A549 treated with Mapracorat at 1 μM for 4 hours (cell line): Measurements from ENCODE around the gene TNMD. TPM values are rescaled to one million over a fixed set of nuclear protein-coding genes. Genes with fewer than 3 reads are reported as not detected.

Source experiments
- total RNA-seq: library from RNA; stranded (reverse); fragments of 200-300 nt; extraction: Qiagen RNA extraction; gene quantifications from 5 replicates; pipeline ENCODE4 v1.2.3, GENCODE V29; 2022

TNMD gene
- not detected in 5 replicates for total RNA-seq

DNA sequence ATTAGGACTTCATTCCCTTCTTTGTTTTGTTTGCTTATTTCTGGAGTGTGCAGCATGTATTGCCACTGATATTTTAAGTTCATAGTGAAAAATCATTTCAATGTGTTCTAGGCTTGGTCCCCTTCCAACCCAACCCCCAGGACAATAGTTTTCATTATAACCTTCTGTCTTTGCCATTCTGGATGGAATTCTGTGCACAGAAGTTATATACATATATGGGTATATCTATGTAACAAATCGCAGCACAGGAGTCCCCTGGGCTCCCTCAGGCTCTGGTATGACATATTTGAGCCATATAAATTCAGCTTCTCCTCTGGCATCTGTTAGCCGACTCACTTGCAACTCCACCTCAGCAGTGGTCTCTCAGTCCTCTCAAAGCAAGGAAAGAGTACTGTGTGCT, at the start of gene TNMD:
Gene TNMD, plus strand, starts transcription at position 326 of the 400 bp plus-strand sequence. CDS start 83 bp downstream, outside the sequence.

GRCh38 chrX:100636321-100636991, 51.7 kb downstream of the TNMD start, which contains the start of gene TSPAN6:
Gene TSPAN6 (minus strand): TSS chrX:100636806. CDS start chrX:100636694, 112 bp downstream.

GRCh38 chrX:100643956-100644860, 59.5 kb downstream of the TNMD start, which contains the start of gene SRPX2:
Gene SRPX2 (plus strand): TSS chrX:100644199. CDS start chrX:100646323, 2,124 bp downstream.

Other genes starting within 250 kb of the TNMD start
- 0.01 to 0.04 TPM (median 0.02 TPM) in 3 of 5 replicates, not detected in the others for gene PCDH19, start 174.7 kb upstream of the TNMD start, total RNA-seq
- 36.9 to 43.3 TPM (median 38.8 TPM) in 5 replicates for gene TSPAN6, start 51.9 kb downstream of the TNMD start, total RNA-seq
- gene SRPX2, start 59.3 kb downstream of the TNMD start, total RNA-seq: 2.1 to 3.4 TPM (median 2.7 TPM) in 5 replicates
- gene SYTL4, start 147.2 kb downstream of the TNMD start, total RNA-seq: 2.0 to 4.4 TPM (median 3.0 TPM) in 5 replicates
- gene CSTF2, start 235.5 kb downstream of the TNMD start, total RNA-seq: 29.3 to 32.7 TPM (median 30.9 TPM) in 5 replicates